ENCODE data around the gene UBR3. TPM values are rescaled to one million over a fixed set of nuclear protein-coding genes. Genes with fewer than 3 reads are reported as not detected.

Gene UBR3
- total and polyA plus RNA-seq, 2 of the 4 experiments (the other 2 are of a cell fraction): 10.0 to 33.9 TPM

DNA sequence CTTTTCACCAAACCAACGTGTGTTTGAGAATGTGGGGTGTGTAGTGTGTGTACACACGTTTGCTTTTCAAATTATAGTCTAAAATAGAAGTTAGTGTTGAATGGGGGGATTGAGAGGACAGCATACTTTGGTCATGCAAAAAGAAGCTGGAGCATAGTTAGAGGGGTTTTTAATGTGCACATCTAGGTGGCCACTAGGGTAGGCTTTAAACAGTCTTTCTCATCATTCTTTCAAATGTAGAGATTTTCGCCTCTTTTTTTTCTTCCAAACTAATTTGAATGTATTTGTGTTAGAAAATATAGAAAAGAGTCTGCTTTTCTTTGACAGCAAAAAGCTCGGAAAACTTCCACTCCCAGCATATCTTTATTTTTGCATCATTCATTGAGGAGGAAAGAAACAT is 185.5 kb downstream of the UBR3 start:
- no peak overlapping the region for H2AK5ac ChIP-seq (ENCODE audit: low read depth, low read length)
- no CpG with 5 or more reads among the region's 4 CpGs for WGBS, 2 experiments (ENCODE audit: extremely low coverage in 2 of 2, insufficient read length in 1 of 2)

More for the DNA sequence above, 185.5 kb downstream of the UBR3 start:
- no peaks in the 10 kb centered on the region; a peak in 1 of 4 replicates for H3K79me1 ChIP-seq (ENCODE audit: low read depth in 1 of 2, low read length in 2 of 2)
- H4K91ac ChIP-seq (ENCODE audit: insufficient read depth, low read depth, low read length): no peak overlapping the region
- H3K56ac ChIP-seq (ENCODE audit: extremely low read depth, insufficient read depth, low read length): no peak overlapping the region
- in situ Hi-C loops (cut with MboI; ENCODE audit: low sequenced_read_pairs) (no loop called here), intact Hi-C loops (cut with micrococcal nuclease) (no loop called here), dilution Hi-C loops (cut with HindIII; ENCODE audit: low sequenced_read_pairs, unreplicated experiment) (no loop called here)
- H3K4me1 ChIP-seq (ENCODE audit: control insufficient read depth, insufficient read depth, low read length): no peaks in the 10 kb centered on the region
- H3K14ac ChIP-seq (replicated peaks; ENCODE audit: low read depth, low read length): no peak overlapping the region
- H2AFZ ChIP-seq (replicated peaks; ENCODE audit: low read length, poor library complexity): no peak overlapping the region
- no TSS peak for BruUV-seq (replicated peaks)
- ChIA-PET CTCF (no interaction called here), POLR2A (ENCODE audit: unreplicated experiment) (no interaction called here)
- no peak overlapping the region for H3K4me2 ChIP-seq (ENCODE audit: low read depth, low read length)
- no peak overlapping the region for H3K27ac ChIP-seq (ENCODE audit: insufficient read depth, low read length)
- no peaks in the 10 kb centered on the region for H4K20me1 ChIP-seq (ENCODE audit: insufficient read depth, low read length)
- H2BK120ac ChIP-seq (ENCODE audit: low read depth, low read length): no peak overlapping the region
- no peak overlapping the region for H4K8ac ChIP-seq (ENCODE audit: low read depth in 2 of 2, low read length in 2 of 2)
- H3K23ac ChIP-seq (ENCODE audit: low read depth, low read length): no peak overlapping the region
- H2BK15ac ChIP-seq (ENCODE audit: low read depth, low read length): no peak overlapping the region
- H3K36me3 ChIP-seq (ENCODE audit: control insufficient read depth, insufficient read depth, low read length): peaks cover 2% of the 10 kb centered on the region; the same call in 1 of the 2 replicates
- H3K9me3 ChIP-seq (ENCODE audit: control insufficient read depth, insufficient read depth, low read length): no peaks in the 10 kb centered on the region
- H3K27me3 ChIP-seq (ENCODE audit: control insufficient read depth, insufficient read depth, low read length): no peaks in the 10 kb centered on the region
- H3K18ac ChIP-seq (ENCODE audit: low read depth, low read length): no peak overlapping the region
- ATAC-seq (ENCODE audit: low read depth) (no peak), DNase-seq (no peak)
- H3K4me3 ChIP-seq (ENCODE audit: insufficient read depth, low read depth, low read length): no peak overlapping the region
- no peak for TF ChIP-seq CHD1 (IDR thresholded peaks at IDR 0.05; ENCODE audit: low read depth, low read length)
- TF ChIP-seq, protein P1, sequence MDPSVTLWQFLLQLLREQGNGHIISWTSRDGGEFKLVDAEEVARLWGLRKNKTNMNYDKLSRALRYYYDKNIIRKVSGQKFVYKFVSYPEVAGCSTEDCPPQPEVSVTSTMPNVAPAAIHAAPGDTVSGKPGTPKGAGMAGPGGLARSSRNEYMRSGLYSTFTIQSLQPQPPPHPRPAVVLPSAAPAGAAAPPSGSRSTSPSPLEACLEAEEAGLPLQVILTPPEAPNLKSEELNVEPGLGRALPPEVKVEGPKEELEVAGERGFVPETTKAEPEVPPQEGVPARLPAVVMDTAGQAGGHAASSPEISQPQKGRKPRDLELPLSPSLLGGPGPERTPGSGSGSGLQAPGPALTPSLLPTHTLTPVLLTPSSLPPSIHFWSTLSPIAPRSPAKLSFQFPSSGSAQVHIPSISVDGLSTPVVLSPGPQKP (IDR thresholded peaks at IDR 0.05; ENCODE audit: borderline replicate concordance, low read depth, low read length): no peak
- no peak for TF ChIP-seq MAZ (IDR thresholded peaks at IDR 0.05; ENCODE audit: borderline replicate concordance, low read depth, low read length)
- TF ChIP-seq POLR2A (IDR thresholded peaks at IDR 0.05; ENCODE audit: low read depth, low read length): no peak
- TF ChIP-seq RAD21 (IDR thresholded peaks at IDR 0.05; ENCODE audit: low read length): no peak
- TF ChIP-seq SMC3 (IDR thresholded peaks at IDR 0.05; ENCODE audit: low read depth, low read length): no peak
- no peak for TF ChIP-seq MXI1 (IDR thresholded peaks at IDR 0.05; ENCODE audit: borderline replicate concordance, low read depth, low read length)
- no peak for TF ChIP-seq NFE2L2 (IDR thresholded peaks at IDR 0.05; ENCODE audit: low read depth, low read length)
- TF ChIP-seq, protein P2, sequence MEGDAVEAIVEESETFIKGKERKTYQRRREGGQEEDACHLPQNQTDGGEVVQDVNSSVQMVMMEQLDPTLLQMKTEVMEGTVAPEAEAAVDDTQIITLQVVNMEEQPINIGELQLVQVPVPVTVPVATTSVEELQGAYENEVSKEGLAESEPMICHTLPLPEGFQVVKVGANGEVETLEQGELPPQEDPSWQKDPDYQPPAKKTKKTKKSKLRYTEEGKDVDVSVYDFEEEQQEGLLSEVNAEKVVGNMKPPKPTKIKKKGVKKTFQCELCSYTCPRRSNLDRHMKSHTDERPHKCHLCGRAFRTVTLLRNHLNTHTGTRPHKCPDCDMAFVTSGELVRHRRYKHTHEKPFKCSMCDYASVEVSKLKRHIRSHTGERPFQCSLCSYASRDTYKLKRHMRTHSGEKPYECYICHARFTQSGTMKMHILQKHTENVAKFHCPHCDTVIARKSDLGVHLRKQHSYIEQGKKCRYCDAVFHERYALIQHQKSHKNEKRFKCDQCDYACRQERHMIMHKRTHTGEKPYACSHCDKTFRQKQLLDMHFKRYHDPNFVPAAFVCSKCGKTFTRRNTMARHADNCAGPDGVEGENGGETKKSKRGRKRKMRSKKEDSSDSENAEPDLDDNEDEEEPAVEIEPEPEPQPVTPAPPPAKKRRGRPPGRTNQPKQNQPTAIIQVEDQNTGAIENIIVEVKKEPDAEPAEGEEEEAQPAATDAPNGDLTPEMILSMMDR (conservative IDR thresholded peaks at IDR 0.05; ENCODE audit: low read depth, low read length): no peak
- TF ChIP-seq CEBPB (IDR thresholded peaks at IDR 0.05; ENCODE audit: low read depth, low read length): no peak
- no peak for TF ChIP-seq RFX5 (IDR thresholded peaks at IDR 0.05; ENCODE audit: low read depth, low read length)
- H2BK5ac ChIP-seq (ENCODE audit: low read depth, low read length, poor library complexity, severe bottlenecking): no peak overlapping the region
- no peak overlapping the region for H2AK9ac ChIP-seq (replicated peaks; ENCODE audit: low read depth, low read length, poor library complexity)
- H3K9ac ChIP-seq (ENCODE audit: low read depth, low read length): no peak overlapping the region
- H3K4ac ChIP-seq (ENCODE audit: low read depth, low read length): no peak overlapping the region
- H4K5ac ChIP-seq (ENCODE audit: low read depth, low read length): no peak overlapping the region
- no peaks in the 10 kb centered on the region for H3K9me1 ChIP-seq (ENCODE audit: insufficient read depth, low read length)
- H2BK20ac ChIP-seq (ENCODE audit: low read depth, low read length): no peak overlapping the region
